Ramos (cell line): ENCODE measurements around the gene ZNF217.
"Not testable (repeated sequence)": the region's sequence is repeated elsewhere in the genome, so short reads cannot be mapped to it uniquely, and the experiment has no call there.

Experiments used
- in situ Hi-C: fragments of 300-500 bp; cut with MboI; formaldehyde crosslinking; loops from one replicate; pipeline ENCODE4 v1.14.3; 2022; ENCODE audit warnings: low sequenced_read_pairs; ENCODE audit not compliant: unreplicated experiment

Gene ZNF217

DNA sequence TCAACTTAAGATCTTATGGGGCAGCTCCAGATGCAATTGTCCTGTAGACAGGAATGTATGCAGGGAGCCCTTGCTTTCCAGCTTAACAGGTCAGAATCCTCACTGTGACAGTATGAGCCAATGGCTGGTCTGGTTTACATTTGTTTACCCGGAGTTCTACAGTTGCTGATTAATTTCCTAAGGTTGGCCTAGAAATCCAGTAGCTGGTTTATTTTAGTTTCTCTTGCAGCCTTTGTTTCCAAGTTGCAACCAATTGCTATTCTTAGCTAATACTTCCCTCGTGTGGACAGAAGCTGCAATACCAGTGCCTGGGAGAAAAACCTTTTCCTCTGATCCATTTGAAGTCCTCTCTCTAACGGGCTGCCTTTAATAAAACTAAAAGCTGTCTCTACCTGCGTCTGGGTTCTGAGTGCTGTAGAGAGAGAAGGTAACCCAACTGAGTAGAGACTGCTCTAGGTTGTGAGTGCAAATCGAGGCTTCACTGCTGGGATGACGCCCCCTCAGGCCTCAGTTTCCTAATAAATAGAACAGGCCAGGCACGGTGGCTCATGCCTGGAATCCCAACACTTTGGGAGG is 45.9 kb downstream of the ZNF217 start:
- in situ Hi-C loops, result no loop called here

DNA sequence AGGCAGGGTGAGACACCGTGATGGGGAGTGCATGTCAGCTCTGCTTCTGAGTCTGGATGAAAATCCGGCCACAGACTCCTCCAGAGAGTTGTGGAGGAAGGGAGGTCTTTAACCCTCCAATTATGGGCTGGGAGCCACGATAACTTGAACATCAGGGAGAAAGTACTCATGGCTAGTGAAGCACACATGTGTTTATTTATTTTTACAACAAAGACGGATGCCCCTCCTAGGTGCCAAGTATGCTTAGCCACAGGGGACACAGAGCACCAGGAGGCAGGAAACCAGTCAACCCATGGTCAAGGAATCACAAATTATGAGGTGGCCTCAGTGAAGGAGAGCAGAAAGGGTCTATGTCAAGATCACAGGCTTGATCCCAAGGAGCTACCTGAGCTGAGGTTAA is 54.1 kb downstream of the ZNF217 start:
- in situ Hi-C loops, result no loop called here

DNA sequence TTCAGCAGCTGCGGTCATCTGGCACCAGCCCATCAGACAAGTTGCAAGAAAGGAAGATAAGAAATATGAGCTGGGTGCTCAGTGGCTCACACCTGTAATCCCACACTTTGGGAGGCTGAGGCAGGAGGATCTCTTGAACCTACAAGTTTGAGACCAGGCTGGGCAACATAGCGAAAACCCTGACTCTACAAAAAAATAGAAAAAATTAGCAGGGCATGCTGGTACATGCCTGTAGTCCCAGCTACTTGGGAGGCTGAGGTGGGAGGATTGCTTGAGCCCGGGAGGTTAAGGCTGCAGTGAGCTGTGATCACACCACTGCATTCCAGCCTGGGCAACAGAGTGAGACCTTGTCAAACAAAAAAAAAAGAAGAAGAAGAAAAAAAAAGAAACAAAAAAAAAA is 57.3 kb downstream of the ZNF217 start:
- in situ Hi-C loops, result not testable (repeated sequence)

- in situ Hi-C loops, result no loop called here
Observed at GRCh38 chr20:53535878-53536277, 57.8 kb downstream of the ZNF217 start.

GRCh38 chr20:53534037-53534436 is 59.6 kb downstream of the ZNF217 start:
- in situ Hi-C loops, result no loop called here

GRCh38 chr20:53533500-53533899 is 60.1 kb downstream of the ZNF217 start:
- in situ Hi-C loops, result no loop called here

DNA sequence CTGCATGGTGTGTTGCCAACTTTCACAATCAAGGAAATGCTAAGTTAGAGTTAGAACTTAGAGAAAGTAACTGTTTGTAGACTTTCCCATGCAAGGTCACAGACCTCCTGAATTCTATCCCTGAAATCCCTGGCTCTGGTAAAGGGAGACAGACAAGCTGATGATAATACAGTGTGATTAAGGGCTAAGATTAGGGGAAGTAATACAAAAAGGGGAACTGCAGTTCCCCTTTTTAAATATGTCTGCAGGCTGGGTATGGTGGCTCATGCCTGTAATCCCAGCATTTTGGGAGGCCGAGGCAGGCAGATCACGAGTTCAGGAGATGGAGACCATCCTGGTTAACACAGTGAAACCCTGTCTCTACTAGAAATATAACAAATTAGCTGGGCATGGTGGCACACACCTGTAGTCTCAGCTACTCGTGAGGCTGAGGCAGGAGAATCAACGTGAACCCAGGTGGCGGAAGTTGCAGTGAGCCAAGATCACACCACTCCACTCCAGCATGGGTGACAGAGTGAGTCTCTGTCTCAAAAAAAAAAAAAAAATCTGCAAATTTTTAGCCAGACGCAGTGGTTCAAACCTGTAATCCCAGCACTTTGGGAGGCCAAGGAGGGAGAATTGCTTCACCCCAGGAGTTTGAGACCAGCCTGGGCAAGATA is 60.9 kb downstream of the ZNF217 start:
- in situ Hi-C loops, result not testable (repeated sequence)

DNA sequence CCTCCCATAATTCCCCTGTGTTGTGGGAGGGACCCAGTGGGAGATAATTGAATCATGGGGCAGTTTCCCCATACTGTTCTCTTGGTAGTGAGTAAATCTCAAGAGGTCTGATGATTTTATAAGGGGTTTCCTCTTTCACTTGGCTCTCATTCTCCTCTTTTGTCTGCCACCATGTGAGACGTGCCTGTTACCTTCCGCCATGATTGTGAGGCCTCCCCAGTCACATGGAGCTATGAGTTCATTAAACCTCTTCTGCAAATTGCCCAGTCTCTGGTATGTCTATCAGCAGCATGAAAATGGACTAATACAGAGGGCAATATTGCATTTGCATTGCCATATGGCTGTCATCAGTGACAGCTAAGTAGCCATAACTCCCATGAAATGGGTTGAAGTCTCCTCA is 63.2 kb downstream of the ZNF217 start:
- in situ Hi-C loops, result no loop called here

- in situ Hi-C loops, result no loop called here
Observed at GRCh38 chr20:53529658-53530057, 64.0 kb downstream of the ZNF217 start.

GRCh38 chr20:53527196-53527595 is 66.4 kb downstream of the ZNF217 start:
- in situ Hi-C loops, result no loop called here

- in situ Hi-C loops, result no loop called here
Observed at GRCh38 chr20:53524589-53525312, 68.9 kb downstream of the ZNF217 start.

DNA sequence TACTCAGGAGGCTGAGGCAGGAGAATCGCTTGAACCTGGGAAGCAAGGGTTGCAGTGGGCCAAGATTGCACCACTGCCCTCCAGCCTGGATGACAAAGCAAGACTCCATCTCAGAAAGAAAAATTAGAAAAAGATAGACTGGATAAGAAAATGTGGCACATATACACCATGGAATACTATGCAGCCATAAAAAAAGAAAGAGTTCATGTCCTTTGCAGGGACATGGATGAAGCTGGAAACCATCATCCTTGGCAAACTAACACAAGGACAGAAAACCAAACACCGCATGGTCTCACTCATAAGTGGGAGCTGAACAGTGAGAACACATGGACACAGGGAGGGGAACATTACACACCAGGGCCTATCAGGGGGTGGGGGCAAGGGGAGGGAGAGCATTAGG is 70.0 kb downstream of the ZNF217 start:
- in situ Hi-C loops, result not testable (repeated sequence)

- in situ Hi-C loops, result no loop called here
Observed at GRCh38 chr20:53522696-53523095, 70.9 kb downstream of the ZNF217 start.

GRCh38 chr20:53522026-53522425 is 71.6 kb downstream of the ZNF217 start:
- in situ Hi-C loops, result no loop called here

DNA sequence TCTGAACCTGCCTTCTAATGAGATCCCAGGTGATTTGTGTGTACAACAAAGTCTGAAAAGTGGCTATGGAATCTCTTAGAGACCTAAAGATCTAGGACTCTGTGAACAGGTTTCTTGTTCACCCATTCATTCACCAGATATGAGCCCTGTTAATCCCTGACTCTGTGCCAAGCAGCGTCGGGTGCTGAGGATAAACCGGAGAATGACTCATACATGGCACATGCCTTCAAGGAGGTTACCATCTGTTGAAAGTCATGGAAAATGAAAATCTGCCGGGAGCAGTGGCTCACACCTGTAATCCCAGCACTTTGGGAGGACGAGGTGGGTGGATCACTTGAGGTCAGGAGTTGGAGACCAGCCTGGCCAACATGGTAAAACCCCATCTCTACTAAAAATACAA is 72.2 kb downstream of the ZNF217 start:
- in situ Hi-C loops, result not testable (repeated sequence)

GRCh38 chr20:53517146-53517545 is 76.5 kb downstream of the ZNF217 start:
- in situ Hi-C loops, result no loop called here
